Hippocampal formation (tissue), 2 donors: ENCODE measurements around the gene CNN3.

ENCODE experiments used
- DNase-seq, 2 donors: peaks; one replicate each; lab custom pipeline; 2025; lab: John Stamatoyannopoulos, UW

The CNN3 gene

DNA sequence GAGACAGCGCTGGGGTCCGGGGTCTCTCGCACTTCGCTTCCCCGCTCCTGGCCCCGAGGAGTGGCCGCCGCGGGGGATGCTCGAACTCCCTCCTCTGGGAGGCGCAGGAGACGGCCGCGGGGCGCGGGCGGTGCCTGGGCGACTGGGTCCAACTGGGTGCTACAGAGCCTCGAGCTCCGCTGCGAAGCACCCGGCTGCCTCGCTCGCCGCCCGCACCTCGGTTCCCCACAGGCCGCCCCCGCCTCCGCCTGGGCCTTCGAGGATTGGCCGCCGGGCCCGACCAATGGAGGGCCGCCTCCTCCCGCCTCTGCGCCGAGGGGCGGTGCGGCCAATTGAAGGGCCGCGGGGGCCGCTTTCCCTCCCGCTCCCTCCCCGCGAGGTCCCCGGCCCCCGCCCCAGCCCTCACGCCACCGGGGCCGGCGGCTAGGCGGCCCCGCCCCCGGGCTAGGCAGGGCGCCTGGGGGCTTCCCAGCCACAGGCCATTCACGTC lies at the start of gene CNN3:
Gene CNN3, minus strand, starts transcription at position 196 of the 490 bp plus-strand sequence. CDS start 216 bp downstream, outside the sequence.
- peak; percentile 90 to 93 for DNase-seq

DNA sequence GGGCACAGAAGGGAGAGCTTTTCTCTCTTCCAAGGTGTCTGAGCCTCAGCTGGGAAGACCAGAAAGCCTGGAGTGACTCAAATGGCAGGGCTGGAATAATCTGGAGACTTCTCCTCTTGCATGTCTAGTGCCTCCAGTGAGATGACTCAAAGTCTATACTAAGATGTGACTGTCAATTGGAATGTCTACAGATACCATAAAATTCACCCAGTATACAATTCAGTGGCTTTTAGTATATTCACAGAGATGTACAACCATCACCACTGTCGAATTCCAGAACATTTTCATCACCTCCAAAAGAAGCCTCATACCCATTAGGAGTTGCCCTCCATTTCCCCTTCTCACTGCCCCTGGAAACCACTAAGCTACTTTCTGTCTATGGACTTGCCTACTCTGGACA lies 47.9 kb upstream of the CNN3 start:
- no peak for DNase-seq

DNA sequence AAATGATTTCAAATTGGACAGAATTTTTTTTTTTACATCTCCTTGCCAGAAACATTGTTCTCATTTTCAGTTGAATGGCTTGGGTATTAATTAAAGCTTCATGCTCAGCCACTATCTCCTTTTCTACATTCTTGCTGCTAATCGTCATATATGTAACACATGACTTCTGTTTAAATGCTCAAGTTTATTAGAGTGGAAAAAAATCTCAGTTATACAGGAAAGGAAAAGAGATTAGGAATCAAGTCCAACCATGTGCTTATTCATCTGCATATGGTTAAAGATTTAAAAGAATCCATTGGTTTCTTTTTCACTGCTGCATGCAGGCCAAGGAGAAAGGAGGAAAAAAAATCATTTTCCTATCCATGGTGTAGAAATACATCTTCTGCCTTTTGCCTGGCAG lies 47.3 kb upstream of the CNN3 start:
- no peak for DNase-seq

- DNase-seq = no peak
Measured at GRCh38 chr1:94973309-94973922, 46.5 kb upstream of the CNN3 start.

- DNase-seq = no peak
Measured at GRCh38 chr1:94971491-94971924, 44.6 kb upstream of the CNN3 start.

DNA sequence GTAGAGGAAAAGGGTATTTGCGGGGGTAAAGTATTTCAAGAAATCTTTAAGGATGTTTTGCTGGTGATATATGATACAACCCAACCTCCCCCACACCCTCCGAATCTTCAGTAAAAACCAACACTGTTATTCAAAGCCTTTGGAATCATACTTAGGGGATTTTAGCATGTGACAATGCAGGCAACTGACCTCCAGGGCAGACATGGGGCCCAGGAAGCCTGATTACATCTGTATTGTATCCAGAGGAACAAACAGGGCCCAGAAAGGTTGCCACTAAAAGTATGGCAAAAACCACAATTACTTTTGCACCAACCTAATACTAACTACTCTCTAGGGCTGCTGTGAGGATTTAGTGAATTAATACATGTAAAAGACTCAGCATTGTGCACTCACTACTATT lies 43.9 kb upstream of the CNN3 start:
- no peak for DNase-seq

DNA sequence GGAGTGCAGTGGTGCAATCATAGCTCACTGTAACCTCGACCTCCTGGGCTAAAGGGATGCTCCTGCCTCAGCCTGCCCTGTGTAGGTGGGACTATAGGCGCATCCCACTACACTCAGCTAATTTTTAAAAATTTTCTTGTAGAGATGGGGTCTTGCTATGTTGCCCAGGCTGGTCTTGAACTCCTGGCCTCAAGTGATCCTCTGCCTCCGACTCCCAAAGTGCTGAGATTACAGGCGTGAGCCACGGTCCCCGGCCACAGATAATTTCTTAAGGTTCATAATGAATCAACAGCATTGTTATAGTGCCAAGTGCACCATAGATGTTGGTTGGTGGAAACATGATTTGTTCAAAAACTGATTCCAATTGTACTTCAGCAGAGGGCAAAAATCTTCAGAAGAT lies 42.2 kb upstream of the CNN3 start:
- no peak for DNase-seq

GRCh38 chr1:94966033-94966432 lies 39.1 kb upstream of the CNN3 start:
- no peak for DNase-seq

- no peak for DNase-seq
Measured at GRCh38 chr1:94963864-94964263, 37.0 kb upstream of the CNN3 start.

DNA sequence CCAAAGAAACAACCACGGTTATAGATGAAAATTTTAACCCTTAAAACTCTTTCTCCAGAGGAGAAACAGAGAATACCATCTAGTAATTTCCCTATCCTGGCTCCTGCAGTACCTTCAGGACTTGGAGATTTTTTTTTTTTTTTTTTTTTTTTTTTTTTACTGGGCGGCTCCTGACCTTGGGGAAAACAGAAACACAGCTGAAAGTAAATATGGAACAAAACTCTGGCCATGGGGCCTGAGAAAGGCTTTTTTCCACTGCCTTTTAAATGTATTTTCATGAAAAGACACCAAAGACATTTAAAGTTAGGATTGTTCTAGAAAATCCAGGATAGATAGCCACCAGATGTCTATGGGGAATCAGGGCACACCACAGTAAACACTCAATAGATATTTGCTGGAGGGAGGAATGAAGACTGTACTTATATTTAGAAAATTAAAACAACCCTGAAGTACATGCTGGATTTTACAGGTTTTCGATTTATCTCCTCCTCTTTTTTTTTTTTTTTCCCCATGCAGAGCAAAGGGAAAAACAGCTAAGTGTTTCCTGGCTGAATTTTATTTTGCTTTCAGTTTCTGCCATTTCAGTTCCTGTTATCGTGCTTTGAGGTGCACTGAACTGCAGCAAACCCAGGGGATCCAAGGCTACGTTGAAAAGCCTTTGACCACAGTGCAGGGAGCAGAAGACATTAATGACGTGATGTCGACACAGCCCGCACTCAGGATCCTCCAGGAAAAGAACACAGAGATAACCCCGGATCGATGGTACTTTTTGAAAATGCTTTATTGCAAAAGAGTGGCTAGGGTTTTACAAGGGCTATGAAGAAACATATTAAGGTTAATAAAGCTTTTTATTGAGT lies 35.7 kb upstream of the CNN3 start:
- peak in 1 of 2 donors; percentile 29 for DNase-seq

DNA sequence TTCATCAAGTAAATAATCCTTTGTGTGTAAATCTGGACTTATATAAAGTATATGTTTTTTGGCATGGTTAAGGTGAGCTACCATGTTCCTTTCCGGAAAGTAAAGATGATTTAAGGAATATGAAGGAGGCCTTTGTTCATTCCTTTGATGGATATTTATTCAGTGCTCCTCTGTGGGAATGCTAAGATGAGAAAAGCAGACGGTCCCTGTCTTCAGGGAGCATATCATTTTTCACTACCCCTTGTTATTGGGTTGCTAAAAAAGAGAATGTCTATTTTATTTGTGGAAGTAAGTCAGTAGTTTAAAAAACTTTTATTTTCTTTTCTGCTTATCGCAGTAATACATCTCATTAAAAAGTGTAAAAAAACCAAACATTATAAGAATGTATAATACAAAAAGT lies 35.1 kb upstream of the CNN3 start:
- DNase-seq = no peak

DNA sequence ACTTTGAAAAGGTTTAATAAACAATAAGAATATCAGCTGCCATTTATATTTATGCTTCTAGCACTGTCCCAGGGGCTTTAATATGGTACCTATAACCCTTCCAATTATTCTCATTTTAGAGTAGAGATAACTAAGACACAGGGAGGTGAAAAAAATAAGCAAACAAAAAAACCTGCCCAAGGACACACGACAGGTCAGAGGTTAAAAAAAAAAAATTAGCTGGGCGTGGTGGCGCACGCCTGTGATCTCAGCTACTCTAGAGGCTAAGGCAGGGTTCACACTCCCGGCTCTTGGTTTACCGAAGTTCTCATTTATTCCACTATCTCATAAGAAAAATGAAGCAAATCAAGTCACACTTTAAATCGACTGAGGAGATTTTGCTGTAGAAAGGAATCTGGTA lies 34.7 kb upstream of the CNN3 start:
- DNase-seq = no peak

DNA sequence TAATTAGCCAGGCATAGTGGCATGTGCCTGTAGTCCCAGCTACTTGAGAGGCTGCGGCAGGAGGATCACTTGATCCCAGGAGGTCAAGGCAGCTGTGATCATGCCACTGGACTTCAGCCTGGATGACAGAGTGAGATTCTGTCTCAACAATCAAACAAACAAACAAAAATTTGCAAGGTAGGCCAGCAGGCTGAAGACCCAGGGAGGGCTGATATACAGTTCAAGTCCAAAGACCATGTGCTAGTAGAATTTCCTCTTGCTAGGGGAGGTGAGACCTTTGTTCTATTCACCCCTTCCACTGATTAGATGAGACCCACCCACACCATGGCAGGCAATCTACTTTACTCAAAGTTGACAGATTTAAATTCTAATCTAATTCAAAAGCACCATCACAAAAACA lies 31.2 kb upstream of the CNN3 start:
- DNase-seq = no peak

DNA sequence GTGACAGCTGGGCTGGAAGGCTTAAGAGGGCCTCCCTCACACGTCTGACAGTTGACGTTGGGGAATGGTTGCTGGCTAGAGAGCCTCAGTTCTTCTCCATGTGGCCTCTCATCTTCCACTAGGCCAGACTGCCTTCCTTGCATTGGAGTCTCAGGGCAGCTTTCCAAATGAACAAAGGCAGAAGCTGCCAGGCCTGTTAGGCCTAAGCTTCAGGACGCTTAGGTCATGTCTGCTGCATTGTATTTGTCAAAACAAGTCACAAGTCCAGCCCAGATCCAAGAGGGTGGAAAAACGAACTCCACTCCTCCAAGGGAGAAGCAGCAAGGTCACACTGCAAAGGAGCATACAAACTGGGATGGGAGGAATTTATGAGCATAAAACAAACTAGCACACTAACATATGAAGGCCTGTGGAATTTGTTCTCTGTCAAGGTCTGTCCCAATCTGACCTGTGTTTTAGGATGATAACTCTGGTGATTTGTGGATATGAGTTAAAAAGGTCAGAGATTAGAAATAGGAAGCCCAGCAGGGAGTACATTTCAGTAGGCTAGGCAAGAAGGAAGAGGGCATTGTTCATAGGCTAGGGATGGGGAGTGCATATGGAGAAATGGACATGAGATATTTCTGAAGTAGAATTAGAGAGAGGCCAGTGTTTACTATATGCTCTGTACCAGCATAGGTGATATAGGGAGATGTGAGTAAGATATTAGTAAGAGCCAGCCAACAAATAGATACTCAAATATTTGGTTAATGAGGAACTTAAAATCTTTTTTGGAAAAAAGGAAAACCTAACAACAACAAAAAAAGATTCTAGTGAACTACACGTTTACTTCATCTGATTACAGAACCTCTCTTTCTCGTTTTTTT lies 29.1 kb upstream of the CNN3 start:
- DNase-seq = no peak

GRCh38 chr1:94954263-94955220 lies 27.6 kb upstream of the CNN3 start:
- no peak for DNase-seq

DNA sequence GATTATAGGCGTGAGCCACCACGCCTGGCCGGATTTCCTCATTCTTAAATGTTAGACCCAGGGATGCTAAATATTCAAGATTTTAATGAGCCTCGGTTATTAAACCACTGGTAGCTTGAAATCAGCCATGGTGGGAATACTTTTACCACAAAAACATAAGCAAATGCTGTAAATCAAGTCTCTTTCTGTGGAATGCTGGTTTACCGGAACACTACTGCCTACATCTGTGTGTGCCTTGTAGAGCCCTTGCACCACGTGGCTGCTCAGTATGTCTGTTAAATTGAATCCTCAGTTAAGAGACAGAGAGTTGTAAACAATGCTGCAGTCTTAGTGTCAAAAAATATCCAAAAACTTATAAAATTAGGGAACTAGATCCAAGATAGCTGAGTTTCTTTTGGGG lies 26.8 kb upstream of the CNN3 start:
- no peak for DNase-seq

- no peak for DNase-seq
Measured at GRCh38 chr1:94953107-94953506, 26.2 kb upstream of the CNN3 start.

DNA sequence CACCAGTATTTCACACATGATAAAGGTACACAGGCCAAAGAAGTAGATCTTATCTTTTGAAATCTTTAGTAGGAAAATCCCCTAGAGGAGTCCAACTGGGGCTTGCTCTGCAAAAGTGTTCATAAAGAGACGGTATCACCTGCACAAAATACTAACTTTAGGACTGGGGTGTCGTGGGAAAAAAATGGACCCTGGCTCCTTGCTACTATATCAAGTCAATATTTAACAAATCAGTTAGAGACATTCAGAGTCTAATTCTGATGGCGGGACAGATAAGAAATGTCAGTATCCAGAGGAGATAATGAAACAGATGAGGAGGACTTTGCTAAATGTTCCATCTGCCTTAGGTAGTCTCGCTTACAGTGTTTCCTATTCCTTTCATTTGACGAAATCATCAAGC lies 25.6 kb upstream of the CNN3 start:
- DNase-seq = no peak

DNA sequence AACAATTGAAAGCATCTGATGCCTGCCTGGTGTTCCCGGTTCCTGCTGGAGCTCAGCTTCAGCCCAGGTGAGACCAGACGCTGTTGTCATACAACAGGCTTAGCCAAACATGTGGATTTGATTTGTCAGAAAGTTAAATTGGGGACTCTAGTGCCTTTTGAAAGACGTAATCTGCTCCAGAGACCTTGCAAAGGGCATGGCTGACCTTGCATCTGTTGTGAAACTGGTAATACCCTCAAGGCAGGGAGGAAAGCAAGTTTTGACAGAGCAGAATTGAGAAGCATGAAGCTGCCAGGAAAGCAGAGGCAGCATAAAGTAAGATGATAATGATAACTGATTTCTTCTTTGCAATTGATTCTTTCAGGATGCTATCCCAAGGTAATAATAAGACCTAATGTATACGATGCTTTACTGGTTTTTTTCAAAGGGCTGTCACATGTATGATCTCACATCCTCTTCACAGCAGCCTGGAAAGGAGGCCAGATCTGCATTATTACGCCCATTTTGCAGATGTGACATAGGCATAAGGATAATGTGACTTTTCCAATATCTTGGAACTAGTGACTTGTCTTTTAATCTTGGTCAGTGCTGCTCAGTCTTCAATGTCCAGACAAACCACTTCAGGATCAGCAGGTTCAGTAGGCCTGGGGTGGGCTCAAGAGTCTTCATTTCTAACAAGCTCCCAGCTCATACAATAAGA lies 24.7 kb upstream of the CNN3 start:
- no peak for DNase-seq

- DNase-seq = no peak
Measured at GRCh38 chr1:94951046-94951445, 24.1 kb upstream of the CNN3 start.
